Thymus (tissue), 11 donors: ENCODE results near the gene THEM5. TPM values are rescaled to one million over a fixed set of nuclear protein-coding genes. Genes with fewer than 3 reads are reported as not detected.

ENCODE experiments used
- DNase-seq, 9 donors: peaks; one replicate each; pipeline ENCODE4 v3.0.0-alpha.2; 2013; ENCODE audit warnings: low spot score in 9 of 9, low read depth in 6 of 9, missing footprints in 1 of 9
- H3K27ac ChIP-seq, 2 donors: one replicate each; pipeline ENCODE4 v1.5.1; 2013; ENCODE audit warnings: control low read depth in 1 of 2, low read depth in 1 of 2, low read length in 1 of 2, mild to moderate bottlenecking in 1 of 2, moderate library complexity in 1 of 2
- H3K27me3 ChIP-seq, 2 donors: one replicate each; pipeline ENCODE4 v1.5.1; 2013; ENCODE audit warnings: low read length in 1 of 2; ENCODE audit not compliant: control insufficient read depth in 2 of 2, insufficient read depth in 1 of 2
- H3K36me3 ChIP-seq, 2 donors: one replicate each; pipeline ENCODE4 v1.5.1; 2013; ENCODE audit warnings: low read length in 1 of 2, mild to moderate bottlenecking in 1 of 2, moderate library complexity in 1 of 2; ENCODE audit not compliant: control insufficient read depth in 2 of 2, insufficient read depth in 2 of 2
- H3K4me1 ChIP-seq, 2 donors: one replicate each; pipeline ENCODE4 v1.5.1; 2013; ENCODE audit warnings: low read length in 2 of 2; ENCODE audit not compliant: control insufficient read depth in 2 of 2, insufficient read depth in 2 of 2
- H3K4me3 ChIP-seq, 2 donors: one replicate each; pipeline ENCODE4 v1.5.1; 2013; ENCODE audit warnings: low read length in 2 of 2, control low read depth in 1 of 2, mild to moderate bottlenecking in 1 of 2
- H3K9me3 ChIP-seq, 2 donors: one replicate each; pipeline ENCODE4 v1.5.1; 2013; ENCODE audit warnings: low read length in 1 of 2, mild to moderate bottlenecking in 1 of 2; ENCODE audit not compliant: control insufficient read depth in 2 of 2, insufficient read depth in 1 of 2
- WGBS: extraction: QIAGEN DNeasy Blood & Tissue Kit; methylation state at CpG from one replicate; pipeline ENCODE4 v1.1.7; 2013; 5-methylcytosine and 5-hydroxymethylcytosine counted together
- polyA plus RNA-seq: library from polyadenylated mRNA; stranded (reverse); fragments of 200-250 nt; gene quantifications from one replicate; pipeline ENCODE4 v1.2.3, GENCODE V29; 2013
- total RNA-seq: library from RNA; stranded (reverse); fragments of 120-200 nt; gene quantifications from one replicate; pipeline ENCODE4 v1.2.4, GENCODE V29; 2013
- donor health status: healthy.

The THEM5 gene
- total and polyA plus RNA-seq, 2 donors, result 0.09 to 1.5 TPM

DNA sequence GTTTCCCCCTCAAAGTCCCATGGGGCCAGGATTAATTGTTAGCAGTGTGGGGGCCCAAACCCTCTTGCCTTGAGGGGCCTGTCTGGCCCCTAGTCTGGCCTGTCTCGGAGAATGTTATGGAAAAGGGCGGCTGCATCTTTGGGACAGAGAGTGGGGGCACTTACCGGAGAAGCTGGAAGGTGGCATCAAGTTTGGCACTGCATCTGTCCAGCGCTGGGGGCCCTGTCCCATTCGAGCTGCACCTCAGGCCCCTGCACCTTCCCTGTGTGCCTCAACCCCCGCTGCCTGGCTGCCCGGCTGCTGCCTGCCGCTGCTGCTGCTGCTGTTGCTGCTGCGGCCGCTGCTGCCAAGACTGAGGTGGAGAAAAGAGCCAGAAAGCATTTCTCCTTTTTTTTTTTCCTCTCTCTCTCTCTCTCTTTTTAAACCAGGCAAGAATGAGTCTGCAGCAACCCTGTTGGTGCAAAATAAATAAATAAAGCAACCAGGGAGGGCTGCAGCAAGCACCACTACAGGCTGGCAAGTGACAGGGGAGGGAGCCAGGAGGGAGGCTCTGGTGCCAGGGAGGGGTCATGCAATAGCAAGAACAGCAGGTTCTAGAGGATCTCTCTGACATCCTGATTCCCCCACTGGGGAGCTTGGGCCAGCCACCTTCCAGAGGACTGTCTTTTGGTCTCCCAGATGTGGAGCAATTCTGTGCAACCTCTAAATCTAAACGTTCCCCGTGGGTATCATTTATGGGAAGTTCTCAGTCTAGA, 48.3 kb downstream of the THEM5 start, which contains the start of gene LINGO4:
Gene LINGO4, minus strand, starts transcription at position 354 of the 755 bp plus-strand sequence. CDS start 2,715 bp downstream, outside the sequence.
- Histone ChIP-seq H3K36me3 (peaks cover 27 to 43% of the 10 kb centered on the region in 2 donors), H3K4me1 (peaks cover 0 to 16% of the 10 kb centered on the region in 2 donors), H3K27ac (peak within 1 kb of the TSS; percentile 18 to 50), H3K27me3 (peaks cover 0 to 2% of the 10 kb centered on the region in 2 donors), H3K9me3 (no peaks in the 10 kb centered on the region), H3K4me3 (no peak within 1 kb of the TSS)
- DNase-seq, result no peak
- WGBS, result 87% methylated on average over 12 of the region's 12 CpGs

DNA sequence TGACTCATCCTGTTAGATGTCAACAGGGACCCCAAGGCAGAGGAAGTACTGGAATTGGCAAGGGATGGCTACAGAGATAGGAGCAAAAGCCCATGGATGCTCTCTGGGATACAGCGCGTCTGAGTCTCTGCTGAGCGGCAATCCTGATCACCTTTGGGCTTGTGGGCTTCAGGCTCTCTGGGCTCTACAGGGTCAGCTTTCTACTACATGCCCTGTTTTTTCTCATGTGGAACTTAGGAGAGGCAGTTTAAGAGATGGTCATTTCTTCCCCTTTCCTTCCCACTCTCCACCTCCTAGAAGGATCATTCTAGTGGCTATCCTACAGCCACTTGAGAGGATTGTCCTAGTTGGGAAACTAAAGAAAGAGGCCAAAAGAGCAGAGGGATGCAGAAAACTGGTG, 49.6 kb downstream of the THEM5 start:
- DNase-seq, result no peak
- H3K27ac ChIP-seq, result no peak overlapping the region
- no peak overlapping the region for H3K4me3 ChIP-seq
- H3K27me3 ChIP-seq, result peaks cover 0 to 5% of the 10 kb centered on the region in 2 donors
- H3K36me3 ChIP-seq, result peaks cover 18 to 30% of the 10 kb centered on the region in 2 donors
- WGBS, result 100% methylated on average over 3 of the region's 3 CpGs
- H3K4me1 ChIP-seq, result peaks cover 0 to 22% of the 10 kb centered on the region in 2 donors
- no peaks in the 10 kb centered on the region for H3K9me3 ChIP-seq

- H3K4me3 ChIP-seq, result no peak overlapping the region
- no peak for DNase-seq
- peaks cover 0 to 5% of the 10 kb centered on the region in 2 donors for H3K27me3 ChIP-seq
- peaks cover 15 to 23% of the 10 kb centered on the region in 2 donors for H3K36me3 ChIP-seq
- no peak overlapping the region for H3K27ac ChIP-seq
- peaks cover 0 to 22% of the 10 kb centered on the region in 2 donors for H3K4me1 ChIP-seq
- H3K9me3 ChIP-seq, result no peaks in the 10 kb centered on the region
These were observed 50.3 kb downstream of the THEM5 start for GRCh38 chr1:151803164-151803563.

DNA sequence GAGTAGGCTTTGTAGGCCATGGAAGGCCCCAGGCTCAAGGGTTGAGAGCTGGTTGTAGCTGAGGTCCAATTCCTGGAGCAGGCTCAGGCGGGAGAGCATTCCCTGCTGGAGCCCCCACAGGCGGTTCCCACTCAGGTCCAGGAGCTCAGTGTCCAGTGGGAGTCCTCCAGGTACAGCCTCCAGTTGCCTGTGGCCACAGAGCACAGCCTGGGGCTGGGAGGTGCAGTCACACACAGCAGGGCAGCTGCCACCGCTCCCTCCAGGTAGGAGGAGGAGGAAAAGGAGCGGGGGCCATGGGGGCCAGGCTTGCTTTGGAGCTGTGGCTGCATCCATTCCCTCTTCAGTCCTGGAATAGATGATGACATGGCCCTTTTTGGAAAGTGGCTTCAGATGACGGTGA, 51.1 kb downstream of the THEM5 start:
- H3K36me3 ChIP-seq, result peaks cover 7 to 16% of the 10 kb centered on the region in 2 donors
- WGBS, result 95% methylated on average over 5 of the region's 5 CpGs
- peaks cover 0 to 5% of the 10 kb centered on the region in 2 donors for H3K27me3 ChIP-seq
- no peak overlapping the region for H3K4me3 ChIP-seq
- H3K27ac ChIP-seq, result no peak overlapping the region
- no peak for DNase-seq
- peaks cover 0 to 22% of the 10 kb centered on the region in 2 donors for H3K4me1 ChIP-seq
- no peaks in the 10 kb centered on the region for H3K9me3 ChIP-seq

DNA sequence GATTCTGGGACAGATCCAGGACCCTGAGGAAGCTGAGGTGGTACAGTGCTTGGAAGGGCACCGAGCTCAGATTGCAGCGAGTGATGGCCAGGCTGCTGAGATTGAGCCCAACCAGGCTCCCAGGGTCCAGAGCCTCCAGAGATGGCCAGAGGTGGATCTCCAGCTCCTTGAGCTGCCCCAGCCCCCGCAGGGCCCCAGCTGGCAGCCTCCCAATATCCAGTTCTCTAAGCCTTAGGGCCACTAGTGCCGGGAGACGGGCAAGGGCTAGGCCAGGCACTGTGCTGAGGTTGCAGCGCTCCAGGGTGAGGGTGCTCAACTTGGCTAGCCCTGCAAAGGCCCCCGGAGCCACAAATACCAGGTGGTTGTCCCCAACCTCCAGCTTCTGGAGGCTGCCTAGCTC, 51.7 kb downstream of the THEM5 start:
- DNase-seq, result no peak
- WGBS, result 97% methylated on average over 7 of the region's 7 CpGs

GRCh38 chr1:151801310-151801820, 52.1 kb downstream of the THEM5 start:
- Histone ChIP-seq H3K27me3 (peaks cover 0 to 5% of the 10 kb centered on the region in 2 donors), H3K9me3 (no peaks in the 10 kb centered on the region), H3K36me3 (peaks cover 0 to 6% of the 10 kb centered on the region in 2 donors), H3K4me1 (peaks cover 0 to 22% of the 10 kb centered on the region in 2 donors), H3K4me3 (no peak overlapping the region), H3K27ac (no peak overlapping the region)
- 99% methylated on average over 12 of the region's 12 CpGs for WGBS
- no peak for DNase-seq

More for the DNA sequence above, 51.7 kb downstream of the THEM5 start:
- peaks cover 2 to 11% of the 10 kb centered on the region in 2 donors for H3K36me3 ChIP-seq
- H3K4me1 ChIP-seq, result peaks cover 0 to 22% of the 10 kb centered on the region in 2 donors
- no peaks in the 10 kb centered on the region for H3K9me3 ChIP-seq
- H3K27me3 ChIP-seq, result peaks cover 0 to 5% of the 10 kb centered on the region in 2 donors
- no peak overlapping the region for H3K27ac ChIP-seq
- H3K4me3 ChIP-seq, result no peak overlapping the region

- peaks cover 0 to 22% of the 10 kb centered on the region in 2 donors for H3K4me1 ChIP-seq
- H3K9me3 ChIP-seq, result no peaks in the 10 kb centered on the region
- DNase-seq, result no peak
- H3K36me3 ChIP-seq, result peaks cover 0 to 3% of the 10 kb centered on the region in 2 donors
- no peak overlapping the region for H3K4me3 ChIP-seq
- H3K27me3 ChIP-seq, result peaks cover 0 to 5% of the 10 kb centered on the region in 2 donors
- no peak overlapping the region for H3K27ac ChIP-seq
- WGBS, result 83% methylated on average over 8 of the region's 8 CpGs
These were observed 52.7 kb downstream of the THEM5 start for GRCh38 chr1:151800830-151801229.

- no peaks in the 10 kb centered on the region for H3K9me3 ChIP-seq
- H3K4me1 ChIP-seq, result peaks cover 0 to 15% of the 10 kb centered on the region in 2 donors
- H3K27ac ChIP-seq, result no peak overlapping the region
- H3K4me3 ChIP-seq, result no peak overlapping the region
- H3K36me3 ChIP-seq, result peaks cover 0 to 3% of the 10 kb centered on the region in 2 donors
- WGBS, result 87% methylated on average over 9 of the region's 9 CpGs
- H3K27me3 ChIP-seq, result peaks cover 0 to 5% of the 10 kb centered on the region in 2 donors
- DNase-seq, result no peak
These were observed 54.1 kb downstream of the THEM5 start for GRCh38 chr1:151799179-151800022.
